HG03139 (cell line): ENCODE data around the gene RHBDD1.
"Not testable (repeated sequence)": the region's sequence is repeated elsewhere in the genome, so short reads cannot be mapped to it uniquely, and the experiment has no call there.

Source experiments
- ATAC-seq: cut with Tn5 transposase; IDR thresholded peaks from one replicate; pipeline ENCODE4 v1.9.1; 2021; ENCODE audit not compliant: unreplicated experiment

Gene RHBDD1

DNA sequence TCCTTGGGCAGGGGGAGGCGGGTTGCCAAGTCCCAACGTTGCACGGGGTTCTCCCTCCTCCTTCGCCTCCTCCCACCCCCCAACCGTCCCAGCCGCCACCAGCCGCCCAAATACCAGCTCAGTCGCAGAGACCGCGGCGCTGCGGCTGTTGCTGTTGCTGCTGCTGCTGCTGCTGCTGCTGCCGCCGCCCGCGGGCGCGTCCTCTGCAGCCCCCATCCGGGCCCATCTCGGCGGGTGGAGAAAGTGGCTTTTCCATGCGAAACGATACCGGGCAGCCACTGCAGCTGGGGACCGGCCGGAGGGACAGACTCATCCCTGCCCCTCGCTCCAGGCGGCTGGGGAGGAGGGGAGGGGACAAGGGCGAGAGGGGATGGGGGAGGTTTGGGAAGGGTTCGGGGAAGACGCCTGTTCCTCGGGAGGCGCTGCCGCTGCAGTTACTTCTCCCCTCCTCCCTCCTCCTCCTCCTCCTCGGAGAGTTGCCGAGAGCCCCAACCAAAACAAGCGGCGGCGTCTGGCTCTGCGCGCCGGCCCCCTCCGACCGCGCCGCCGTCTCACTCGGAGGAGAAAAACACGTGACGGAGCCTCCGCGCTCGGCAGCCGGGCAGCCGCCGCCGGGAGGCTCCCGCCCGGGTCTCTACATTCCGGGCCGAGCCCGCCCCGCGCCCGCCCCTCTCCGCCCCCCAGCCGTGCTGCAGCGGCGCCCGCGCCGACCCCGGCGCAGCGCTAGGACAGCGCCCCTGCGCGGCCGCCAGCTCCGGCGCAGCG lies 36.5 kb upstream of the RHBDD1 start, which contains the start of gene IRS1:
TSS of gene IRS1 (minus strand) at position 610 of the 765 bp plus-strand sequence. CDS start 1,082 bp downstream, outside the sequence.
- peak; percentile 30 for ATAC-seq

DNA sequence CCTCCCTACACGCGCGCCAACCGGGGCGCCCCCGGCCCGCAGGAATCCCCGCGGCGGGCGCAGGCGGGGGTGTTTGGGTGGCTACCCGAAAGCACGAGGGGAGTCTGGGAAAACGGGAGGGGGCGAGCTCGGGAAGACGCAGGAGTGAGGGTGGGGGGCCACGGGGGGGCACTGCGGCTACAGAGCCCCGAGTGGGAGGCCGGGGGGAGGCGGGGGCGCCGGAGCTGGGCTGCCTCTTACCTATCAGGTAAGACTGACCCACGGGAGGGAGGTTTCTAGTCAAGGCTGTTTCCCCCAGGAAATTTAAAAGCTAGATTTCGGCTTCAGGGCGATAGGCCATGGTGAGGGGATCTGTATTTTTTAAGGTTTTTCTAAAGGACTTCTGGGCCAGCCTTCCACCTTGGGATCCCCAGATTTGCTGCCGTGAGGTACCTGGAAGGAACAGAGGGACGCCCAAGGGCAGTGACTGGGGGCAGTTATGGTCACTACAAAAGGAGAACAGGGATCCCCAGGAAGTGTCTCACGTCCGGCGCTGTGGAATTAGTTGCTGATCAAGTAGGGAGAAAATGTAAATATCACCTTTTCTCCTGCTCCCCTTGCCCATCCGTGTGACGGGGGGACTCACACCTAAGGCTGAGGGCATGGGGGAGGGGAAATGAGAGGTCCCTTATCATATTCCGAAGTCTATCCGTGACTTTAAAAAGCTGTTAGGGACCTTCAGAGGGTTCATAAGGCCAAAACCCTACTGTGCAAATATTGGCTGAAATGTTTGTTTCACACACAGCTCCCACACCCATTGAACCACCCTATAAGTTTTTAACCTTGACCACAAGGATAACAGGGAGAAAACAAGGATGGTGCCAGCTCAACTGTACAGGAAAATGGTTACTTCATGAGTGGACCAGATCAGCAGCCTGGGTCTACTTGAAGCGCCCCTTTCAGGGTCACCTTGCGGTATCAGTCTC lies 35.6 kb upstream of the RHBDD1 start:
- ATAC-seq = no peak

- ATAC-seq = peak; percentile 79
These were observed 34.7 kb upstream of the RHBDD1 start for GRCh38 chr2:226800941-226801784.

DNA sequence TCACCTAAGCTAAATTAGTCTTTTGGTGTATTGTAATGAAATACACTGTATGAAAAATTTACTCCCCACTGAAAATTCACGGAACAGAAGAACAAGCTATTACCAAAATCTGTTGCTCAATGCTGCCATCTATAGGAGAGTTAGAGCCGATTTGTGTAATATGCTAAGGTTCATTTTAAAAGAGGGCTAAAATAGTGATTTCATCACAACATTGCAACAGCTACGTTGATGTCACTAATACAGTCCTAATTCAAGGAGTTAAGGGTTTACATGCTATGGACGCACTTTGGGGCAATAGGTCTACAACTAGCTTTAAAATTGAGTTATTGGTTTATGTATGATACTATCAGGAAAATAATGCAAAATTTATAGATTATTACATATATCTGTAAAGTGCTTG lies 33.3 kb upstream of the RHBDD1 start:
- no peak for ATAC-seq

- ATAC-seq = no peak
These were observed 32.4 kb upstream of the RHBDD1 start for GRCh38 chr2:226803410-226803809.

GRCh38 chr2:226813148-226813701 lies 22.6 kb upstream of the RHBDD1 start:
- ATAC-seq = no peak

DNA sequence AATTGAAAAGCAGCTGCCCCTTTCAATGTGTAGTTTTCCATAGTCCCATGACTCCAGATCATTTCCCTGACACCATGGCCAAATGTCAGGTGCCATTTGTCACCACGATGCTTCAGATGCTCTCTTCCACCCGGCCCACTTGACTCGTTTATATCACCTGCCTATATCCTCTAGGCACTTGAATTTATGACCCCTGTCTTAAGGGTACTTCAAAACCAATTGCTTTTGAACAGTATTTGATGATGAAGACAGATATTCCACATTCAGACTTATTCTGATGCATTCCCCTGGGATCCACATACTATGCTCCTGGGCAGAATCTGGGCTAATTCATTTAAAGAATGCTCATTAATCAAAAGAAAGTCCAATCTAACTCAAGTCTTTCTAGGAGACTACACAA lies 16.9 kb upstream of the RHBDD1 start:
- no peak for ATAC-seq

DNA sequence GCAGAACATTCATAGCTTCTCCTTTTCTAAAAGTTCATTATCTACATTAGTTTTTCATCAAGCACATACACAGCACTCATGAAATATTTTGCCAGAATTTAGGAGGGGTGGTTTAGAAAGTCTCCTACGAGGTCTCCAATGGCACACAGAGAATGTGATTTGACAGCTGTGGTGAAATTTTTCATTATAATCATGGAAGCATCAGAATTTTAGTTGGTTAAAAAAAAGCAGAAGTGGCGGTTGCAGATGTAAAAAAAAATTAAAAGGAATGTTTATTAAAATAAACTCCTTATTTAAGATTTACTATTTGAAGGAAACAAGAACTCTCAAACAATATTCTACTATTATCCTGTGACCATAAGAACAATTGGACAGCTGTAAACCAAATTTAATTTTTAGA lies 10.8 kb upstream of the RHBDD1 start:
- no peak for ATAC-seq

DNA sequence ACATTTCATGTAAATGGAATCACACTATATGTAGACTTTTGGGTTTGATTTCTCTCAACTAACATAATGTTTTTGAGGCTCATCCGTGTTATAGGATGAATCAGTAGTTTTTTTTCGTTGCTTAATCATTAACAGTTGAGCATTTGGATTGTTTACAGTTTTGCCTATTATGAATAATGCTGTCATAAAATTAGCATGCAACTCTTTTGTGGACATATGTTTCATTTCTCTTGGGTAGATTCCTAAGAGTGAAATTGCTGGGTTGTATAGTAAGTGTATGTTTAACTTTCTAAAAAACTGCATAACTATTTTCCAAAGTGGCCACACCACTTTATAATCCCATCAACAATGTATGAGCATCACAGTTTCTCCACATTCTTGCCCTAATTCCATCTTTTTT lies 7.7 kb upstream of the RHBDD1 start:
- no peak for ATAC-seq

DNA sequence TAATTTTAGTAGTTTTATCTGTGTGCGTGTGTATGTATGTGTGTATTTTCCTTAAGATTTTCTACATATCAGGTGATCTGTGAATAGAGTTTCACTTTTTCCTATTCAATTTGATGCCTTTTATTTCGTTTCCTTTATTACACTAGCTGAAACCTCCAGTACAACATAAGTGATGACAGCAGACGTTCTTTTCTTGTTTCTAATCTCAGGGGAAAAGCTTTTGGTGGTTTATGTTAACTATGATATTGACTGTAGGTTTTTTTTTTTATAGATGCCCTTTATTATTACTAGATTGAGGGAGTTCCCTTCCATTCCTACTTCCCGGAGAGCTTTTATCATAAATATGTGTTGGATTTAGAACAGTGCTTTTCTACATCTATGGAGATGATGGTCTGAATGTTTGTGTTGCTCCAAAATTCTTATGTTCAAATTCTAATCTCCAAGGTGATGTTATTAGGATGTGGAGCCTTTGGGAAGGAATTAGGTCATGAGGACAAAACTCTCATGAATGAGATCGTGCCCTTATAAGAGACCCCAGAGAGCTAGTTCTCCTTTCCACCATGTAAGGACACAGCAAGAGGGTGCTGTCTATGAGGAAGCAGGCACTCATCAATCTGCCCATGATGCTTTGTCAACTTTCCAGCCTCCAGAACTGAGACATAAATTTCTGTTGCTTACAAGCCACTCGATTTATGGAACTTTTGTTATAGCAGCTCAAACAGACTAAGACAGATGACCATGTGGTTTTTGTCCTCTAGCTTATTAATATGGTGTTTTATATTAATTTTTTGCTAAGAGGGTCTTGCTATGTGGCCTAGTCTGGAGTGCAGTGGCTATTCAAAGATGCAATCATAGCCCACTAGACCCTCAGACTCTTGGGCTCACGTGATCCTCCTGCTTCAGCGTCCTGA lies 5.9 kb upstream of the RHBDD1 start:
- no peak for ATAC-seq

GRCh38 chr2:226831266-226831665 lies 4.6 kb upstream of the RHBDD1 start:
- no peak for ATAC-seq

DNA sequence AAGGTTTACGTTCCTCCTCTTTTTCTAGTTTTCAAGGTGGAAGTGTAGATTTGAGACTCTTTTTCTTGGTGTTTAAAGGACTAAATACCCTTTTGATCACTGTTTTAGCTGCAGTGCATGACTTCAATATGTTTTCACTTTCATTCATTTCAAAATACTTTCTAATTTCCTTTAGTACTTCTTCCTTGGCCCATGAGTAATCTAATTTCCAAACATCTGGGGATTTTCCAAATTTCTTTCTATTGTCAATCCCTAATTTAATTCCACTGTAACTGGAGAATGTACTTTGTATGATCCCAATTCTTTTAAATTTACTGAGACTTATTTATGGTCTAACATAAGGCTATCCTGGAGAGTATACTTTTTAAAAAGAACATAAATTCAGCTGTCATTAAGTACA lies 3.8 kb upstream of the RHBDD1 start:
- no peak for ATAC-seq

GRCh38 chr2:226834880-226835279 lies 974 bp upstream of the RHBDD1 start:
- ATAC-seq = not testable (repeated sequence)

DNA sequence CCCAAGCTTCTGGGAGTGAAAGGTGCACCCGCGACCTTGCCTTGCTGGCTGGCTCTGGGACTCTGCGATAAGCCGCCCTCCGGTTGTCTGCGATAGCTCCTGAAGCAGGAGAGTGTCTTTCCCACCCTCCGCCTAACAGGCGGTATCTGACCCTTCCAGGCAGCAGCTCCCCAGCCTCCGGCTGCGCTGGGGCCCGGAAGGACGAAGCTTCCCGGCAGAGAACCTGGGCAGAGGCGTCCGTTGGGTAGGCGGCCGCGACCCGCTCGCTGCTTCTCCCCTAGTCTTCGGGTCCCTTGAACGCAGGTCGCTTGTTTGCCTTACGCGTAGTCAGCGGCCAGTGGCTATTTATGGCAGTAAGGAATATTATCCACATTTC lies 446 bp upstream of the RHBDD1 start:
- peak; percentile 28 for ATAC-seq

DNA sequence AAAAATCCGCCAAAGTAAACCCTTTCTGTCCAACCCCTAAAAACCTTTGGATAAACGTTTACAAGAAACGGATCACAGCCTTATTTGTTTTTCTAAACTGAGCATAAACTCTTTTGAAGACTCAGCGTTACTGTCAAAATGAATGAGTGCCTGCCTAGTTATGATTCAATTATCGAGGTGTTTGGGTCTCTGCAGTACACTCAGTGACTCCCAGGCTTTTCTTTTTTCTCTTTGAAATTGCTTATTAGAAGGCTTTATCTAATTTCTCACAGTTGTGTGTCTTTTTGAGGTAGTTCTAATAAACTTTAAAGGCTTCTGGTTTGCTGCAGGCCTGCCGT lies 663 bp downstream of the RHBDD1 start:
- ATAC-seq = no peak

DNA sequence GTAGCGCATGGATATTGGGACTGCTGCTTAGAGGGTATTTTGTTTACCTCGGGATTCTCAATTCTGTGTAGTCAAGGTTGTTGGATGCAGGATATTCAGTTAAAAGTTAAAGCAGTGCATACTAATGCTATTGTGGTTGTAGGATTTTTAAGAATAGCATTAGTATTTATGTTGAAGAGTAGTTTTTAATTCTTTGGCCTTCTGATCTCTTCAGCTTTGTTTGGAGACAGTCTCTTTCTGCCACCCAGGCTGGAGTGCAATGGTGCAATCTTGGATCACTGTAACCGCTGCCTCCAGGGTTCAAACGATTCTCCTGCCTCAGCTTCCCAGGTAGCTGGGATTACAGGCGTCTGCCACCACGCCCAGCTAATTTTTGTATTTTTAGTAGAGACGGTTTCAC lies 1.5 kb downstream of the RHBDD1 start:
- no peak for ATAC-seq

GRCh38 chr2:226837787-226838603 lies 2.1 kb downstream of the RHBDD1 start:
- ATAC-seq = no peak

- no peak for ATAC-seq
These were observed 2.9 kb downstream of the RHBDD1 start for GRCh38 chr2:226838722-226839121.

DNA sequence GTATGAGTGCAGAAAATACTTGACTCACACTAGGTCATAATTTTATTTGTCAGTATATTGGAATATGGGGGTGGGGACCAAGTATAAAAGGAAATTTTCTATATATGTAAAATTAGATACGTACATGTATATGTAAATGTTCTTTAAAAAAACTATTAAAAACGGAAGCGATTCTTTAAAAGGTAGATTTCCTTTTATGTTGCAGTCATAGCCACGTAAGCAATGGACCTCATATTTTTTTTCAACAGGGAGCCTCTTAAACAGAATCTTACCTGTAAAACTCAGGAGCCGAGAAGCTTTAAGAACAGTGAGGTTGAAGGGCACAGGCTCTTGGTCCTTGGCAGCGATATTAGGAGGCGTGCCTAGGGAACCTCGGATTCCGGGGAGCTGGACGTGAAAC lies 3.3 kb downstream of the RHBDD1 start:
- ATAC-seq = no peak
